Activated CD4-positive, alpha-beta memory T cell treated with anti-CD3 and anti-CD28 coated beads for 36 hours (primary cell): ENCODE data around the gene ELOVL1. TPM values are rescaled to one million over a fixed set of nuclear protein-coding genes. Genes with fewer than 3 reads are reported as not detected.

Source experiments
- CTCF ChIA-PET: fragments of 350-600 bp; sonication (Branson Sonifier 250); formaldehyde crosslinking; loops from one replicate; lab custom pipeline; 2021; ENCODE audit warnings: antibody characterized with exemption, inconsistent platforms; lab: Charles Lee
- POLR2A ChIA-PET: fragments of 350-600 bp; sonication (Branson Sonifier 250); formaldehyde crosslinking; loops from one replicate; lab custom pipeline; 2021; ENCODE audit warnings: antibody characterized with exemption; lab: Charles Lee
- DNase-seq: peaks from one replicate; pipeline ENCODE4 v3.0.0-alpha.2; 2020
- H3K27ac Mint-ChIP-seq: one replicate; pipeline ENCODE4 v1.8.0; 2021; ENCODE audit warnings: mixed read lengths
- H3K27me3 Mint-ChIP-seq: one replicate; pipeline ENCODE4 v1.8.0; 2021; ENCODE audit warnings: mixed read lengths
- H3K36me3 Mint-ChIP-seq: one replicate; pipeline ENCODE4 v1.8.0; 2021; ENCODE audit warnings: mixed read lengths
- H3K4me1 Mint-ChIP-seq: one replicate; pipeline ENCODE4 v1.8.0; 2021; ENCODE audit warnings: low read depth, mixed read lengths
- H3K4me3 Mint-ChIP-seq: one replicate; pipeline ENCODE4 v1.8.0; 2021; ENCODE audit warnings: mild to moderate bottlenecking, mixed read lengths
- H3K9me3 Mint-ChIP-seq: one replicate; pipeline ENCODE4 v1.8.0; 2021; ENCODE audit warnings: mixed read lengths
- intact Hi-C: fragments of 100-400 bp; cut with micrococcal nuclease; formaldehyde crosslinking; loops from one replicate; pipeline ENCODE4 v1.15.1; 2023
- microRNA-seq: library from miRNA; unstranded; fragments of <30 nt; microRNA quantifications from one replicate; pipeline ENCODE4 v1.2.0, GENCODE V29; 2022; ENCODE audit warnings: borderline number of aligned reads, borderline microRNAs expressed, borderline replicate concordance
- total RNA-seq, 2 experiments: library from RNA; stranded (reverse); gene quantifications; one replicate each; pipeline ENCODE4 v1.2.3, GENCODE V29; 2021

The ELOVL1 gene
- total RNA-seq, 2 experiments from 2014 or later = 63.4 to 64.7 TPM

GRCh38 chr1:43319766-43320165 lies 48.0 kb downstream of the ELOVL1 start:
- Mint-ChIP-seq H3K36me3 (peaks cover 3% of the 10 kb centered on the region), H3K27me3 (no peaks in the 10 kb centered on the region), H3K4me1 (no peaks in the 10 kb centered on the region), H3K9me3 (peaks cover 6% of the 10 kb centered on the region), H3K4me3 (no peak overlapping the region), H3K27ac (no peak overlapping the region)
- DNase-seq = no peak
- POLR2A ChIA-PET = no interaction called here
- CTCF ChIA-PET = no interaction called here
- intact Hi-C loops = no loop called here

GRCh38 chr1:43319288-43319687 lies 48.5 kb downstream of the ELOVL1 start:
- CTCF ChIA-PET = no interaction called here
- Mint-ChIP-seq H3K36me3 (no peaks in the 10 kb centered on the region), H3K4me3 (no peak overlapping the region), H3K27ac (no peak overlapping the region), H3K9me3 (peaks cover 1% of the 10 kb centered on the region), H3K27me3 (no peaks in the 10 kb centered on the region), H3K4me1 (no peaks in the 10 kb centered on the region)
- intact Hi-C loops = no loop called here
- POLR2A ChIA-PET = no interaction called here
- DNase-seq = no peak

GRCh38 chr1:43318831-43319230 lies 49.0 kb downstream of the ELOVL1 start:
- H3K36me3 Mint-ChIP-seq = no peaks in the 10 kb centered on the region
- no peak for DNase-seq
- no peak overlapping the region for H3K27ac Mint-ChIP-seq
- H3K9me3 Mint-ChIP-seq = no peaks in the 10 kb centered on the region
- no peak overlapping the region for H3K4me3 Mint-ChIP-seq
- CTCF ChIA-PET = no interaction called here
- H3K4me1 Mint-ChIP-seq = no peaks in the 10 kb centered on the region
- POLR2A ChIA-PET = no interaction called here
- H3K27me3 Mint-ChIP-seq = no peaks in the 10 kb centered on the region
- intact Hi-C loops = no loop called here

- Mint-ChIP-seq H3K27ac (no peak overlapping the region), H3K36me3 (no peaks in the 10 kb centered on the region), H3K27me3 (no peaks in the 10 kb centered on the region), H3K4me3 (no peak overlapping the region), H3K4me1 (no peaks in the 10 kb centered on the region), H3K9me3 (no peaks in the 10 kb centered on the region)
- intact Hi-C loops = no loop called here
- DNase-seq = peak; percentile 15
- CTCF ChIA-PET = interaction anchor here (0.6 kb wide), 1 partner anchor 558 kb away, joined by 3 read pairs; no protein-coding TSS in a partner anchor
- POLR2A ChIA-PET = no interaction called here
Measured at GRCh38 chr1:43317817-43318471, 49.9 kb downstream of the ELOVL1 start.

- no peak for DNase-seq
- Mint-ChIP-seq H3K4me3 (no peak overlapping the region), H3K27me3 (no peaks in the 10 kb centered on the region), H3K4me1 (no peaks in the 10 kb centered on the region), H3K9me3 (no peaks in the 10 kb centered on the region), H3K27ac (no peak overlapping the region), H3K36me3 (no peaks in the 10 kb centered on the region)
- intact Hi-C loops = no loop called here
- ChIA-PET CTCF (no interaction called here), POLR2A (no interaction called here)
Measured at GRCh38 chr1:43316738-43317520, 50.9 kb downstream of the ELOVL1 start.

GRCh38 chr1:43315963-43316737 lies 51.7 kb downstream of the ELOVL1 start:
- Mint-ChIP-seq H3K4me3 (no peak overlapping the region), H3K36me3 (no peaks in the 10 kb centered on the region), H3K27ac (no peak overlapping the region), H3K27me3 (no peaks in the 10 kb centered on the region), H3K9me3 (no peaks in the 10 kb centered on the region), H3K4me1 (no peaks in the 10 kb centered on the region)
- CTCF ChIA-PET = no interaction called here
- no peak for DNase-seq
- intact Hi-C loops = no loop called here
- POLR2A ChIA-PET = interaction anchor here (0.6 kb wide), 1 partner anchor 136 kb away, joined by 4 read pairs; no protein-coding TSS in a partner anchor

- Mint-ChIP-seq H3K36me3 (no peaks in the 10 kb centered on the region), H3K4me1 (no peaks in the 10 kb centered on the region), H3K27ac (no peak overlapping the region), H3K4me3 (no peak overlapping the region), H3K27me3 (no peaks in the 10 kb centered on the region), H3K9me3 (no peaks in the 10 kb centered on the region)
- intact Hi-C loops = no loop called here
- ChIA-PET POLR2A (interaction anchor here (0.6 kb wide), 1 partner anchor 137 kb away, joined by 4 read pairs; no protein-coding TSS in a partner anchor), CTCF (no interaction called here)
- no peak for DNase-seq
Measured at GRCh38 chr1:43315481-43315880, 52.3 kb downstream of the ELOVL1 start.

- Mint-ChIP-seq H3K4me3 (no peak overlapping the region), H3K36me3 (no peaks in the 10 kb centered on the region), H3K27ac (no peak overlapping the region), H3K9me3 (no peaks in the 10 kb centered on the region), H3K27me3 (no peaks in the 10 kb centered on the region), H3K4me1 (no peaks in the 10 kb centered on the region)
- ChIA-PET CTCF (interaction anchor here (0.6 kb wide), 1 partner anchor 77 kb away, joined by 3 read pairs; no protein-coding TSS in a partner anchor), POLR2A (no interaction called here)
- DNase-seq = no peak
- intact Hi-C loops = no loop called here
Measured at GRCh38 chr1:43314233-43314632, 53.6 kb downstream of the ELOVL1 start.

- no peaks in the 10 kb centered on the region for H3K9me3 Mint-ChIP-seq
- intact Hi-C loops = no loop called here
- ChIA-PET CTCF (interaction anchor here (0.6 kb wide), 1 partner anchor 76 kb away, joined by 3 read pairs; no protein-coding TSS in a partner anchor), POLR2A (no interaction called here)
- H3K36me3 Mint-ChIP-seq = no peaks in the 10 kb centered on the region
- H3K4me3 Mint-ChIP-seq = no peak overlapping the region
- H3K27ac Mint-ChIP-seq = no peak overlapping the region
- H3K27me3 Mint-ChIP-seq = no peaks in the 10 kb centered on the region
- no peak for DNase-seq
- no peaks in the 10 kb centered on the region for H3K4me1 Mint-ChIP-seq
Measured at GRCh38 chr1:43313771-43314170, 54.0 kb downstream of the ELOVL1 start.

Small RNA genes within 50 kb of the gene (microRNA-seq; reads per million reads assigned to microRNA genes)
- 5.1 reads per million, percentile 14 among the genes with 10 or more reads in this experiment for gene MIR6734

Other genes starting within 250 kb of the ELOVL1 start
- gene EBNA1BP2, start 195.7 kb downstream of the ELOVL1 start, total RNA-seq = 100 to 1,000 TPM in 1 of 2 experiments, 10 to 100 TPM in 1; 97.5 to 104 TPM
- gene CFAP57, start 195.7 kb downstream of the ELOVL1 start, total RNA-seq = under 1 TPM in 1 of 2 experiments, not detected in 1; 0.43 TPM
- gene TMEM125, start 98.0 kb downstream of the ELOVL1 start, total RNA-seq = under 1 TPM in 1 of 2 experiments, not detected in 1; 0.12 TPM
- not detected for gene C1orf210, start 82.4 kb downstream of the ELOVL1 start, total RNA-seq
- not detected for gene TIE1, start 67.0 kb downstream of the ELOVL1 start, total RNA-seq
- gene MPL, start 30.2 kb downstream of the ELOVL1 start, total RNA-seq = not detected
- 100 to 1,000 TPM; 152 to 155 TPM for gene CDC20, start 9.0 kb downstream of the ELOVL1 start, total RNA-seq
- gene MED8, start 21.8 kb upstream of the ELOVL1 start, total RNA-seq = 10 to 100 TPM; 38.9 to 39.4 TPM
- gene SZT2, start 21.9 kb upstream of the ELOVL1 start, total RNA-seq = 10 to 100 TPM; 27.3 to 37.6 TPM
- 10 to 100 TPM; 11.9 to 13.9 TPM for gene HYI, start 85.9 kb upstream of the ELOVL1 start, total RNA-seq
- gene PTPRF, start 162.9 kb upstream of the ELOVL1 start, total RNA-seq = 1 to 10 TPM; 2.4 to 2.8 TPM